NB4 (cell line): ENCODE results near the gene DNAAF5.

Experiments used
- CTCF ChIP-seq: IDR thresholded peaks from one replicate; pipeline ENCODE4 v1.5.1; 2012; ENCODE audit warnings: low read depth, low read length
- MAX ChIP-seq: IDR thresholded peaks from 2 replicates; pipeline ENCODE4 v1.6.1; 2011; ENCODE audit warnings: low read depth, low read length
- POLR2A ChIP-seq: IDR thresholded peaks from 2 replicates; pipeline ENCODE4 v1.6.1; 2011; ENCODE audit warnings: mild to moderate bottlenecking; ENCODE audit not compliant: insufficient read length; ENCODE audit errors: extremely low read depth

- TF ChIP-seq CTCF (no peak), POLR2A (no peak), MAX (no peak)
Measured at GRCh38 chr7:761101-761500, 34.6 kb downstream of the DNAAF5 start.
